GM12891 (cell line): ENCODE results near the gene HCFC1.
"Not testable (repeated sequence)": the region's sequence is repeated elsewhere in the genome, so short reads cannot be mapped to it uniquely, and the experiment has no call there.

Experiments used
- DNase-seq: peaks from one replicate; pipeline ENCODE4 v3.0.0; 2011; ENCODE audit warnings: low spot score; ENCODE audit not compliant: insufficient read length
- FAIRE-seq: peaks from 2 replicates; lab custom pipeline; 2011; peaks lifted over from hg19 to GRCh38; lab: Jason Lieb, UNC
- PAX5 ChIP-seq: IDR thresholded peaks from 2 replicates; pipeline ENCODE4 v1.6.1; 2011; ENCODE audit warnings: low read length, moderate library complexity, mild to moderate bottlenecking; ENCODE audit not compliant: insufficient read depth, severe bottlenecking
- POLR2A ChIP-seq: IDR thresholded peaks from 2 replicates; pipeline ENCODE4 v1.6.1; 2011; ENCODE audit warnings: low read depth, low read length, control low read depth
- POLR2AphosphoS5 ChIP-seq: IDR thresholded peaks from 2 replicates; pipeline ENCODE4 v1.6.1; 2011; ENCODE audit warnings: low read depth, low read length, control low read depth
- POU2F2 ChIP-seq: IDR thresholded peaks from 2 replicates; pipeline ENCODE4 v1.6.1; 2011; ENCODE audit warnings: low read depth, mild to moderate bottlenecking, control low read depth, low read length, moderate library complexity
- SPI1 ChIP-seq: IDR thresholded peaks from 2 replicates; pipeline ENCODE4 v1.6.1; 2011; ENCODE audit warnings: low read depth, low read length, control low read depth
- TAF1 ChIP-seq: IDR thresholded peaks from 2 replicates; pipeline ENCODE4 v1.6.1; 2011; ENCODE audit warnings: low read depth, low read length, control low read depth

Gene HCFC1

GRCh38 chrX:154010330-154011087 lies 38.9 kb upstream of the HCFC1 start:
- DNase-seq (no peak), FAIRE-seq (no peak)
- no peak for TF ChIP-seq POLR2A
- peak; percentile 15; the same call in 1 of the 2 replicates for TF ChIP-seq POLR2AphosphoS5

- DNase-seq (no peak), FAIRE-seq (peak; percentile 26)
Measured at GRCh38 chrX:154008521-154008920, 36.9 kb upstream of the HCFC1 start.

GRCh38 chrX:154006947-154007346 lies 35.3 kb upstream of the HCFC1 start:
- no peak for DNase-seq
- FAIRE-seq: no peak
- TF ChIP-seq TAF1: no peak
- TF ChIP-seq POLR2A: no peak
- no peak for TF ChIP-seq POLR2AphosphoS5
- no peak for TF ChIP-seq POU2F2
- no peak for TF ChIP-seq SPI1
- no peak for TF ChIP-seq PAX5

More at GRCh38 chrX:154008521-154008920, 36.9 kb upstream of the HCFC1 start:
- no peak for TF ChIP-seq SPI1
- no peak for TF ChIP-seq PAX5
- TF ChIP-seq POLR2A: no peak
- TF ChIP-seq TAF1: no peak
- no peak for TF ChIP-seq POU2F2
- no peak for TF ChIP-seq POLR2AphosphoS5

- no peak for FAIRE-seq
- no peak for DNase-seq
Measured at GRCh38 chrX:154004315-154004714, 32.7 kb upstream of the HCFC1 start.

GRCh38 chrX:154002215-154002719 lies 30.6 kb upstream of the HCFC1 start:
- TF ChIP-seq POLR2A (no peak), POU2F2 (no peak), POLR2AphosphoS5 (no peak), PAX5 (no peak), TAF1 (no peak), SPI1 (no peak)
- DNase-seq (no peak), FAIRE-seq (peak; percentile 69)

More at GRCh38 chrX:154004315-154004714, 32.7 kb upstream of the HCFC1 start:
- TF ChIP-seq TAF1 (no peak), PAX5 (no peak), SPI1 (no peak), POLR2AphosphoS5 (no peak), POU2F2 (no peak), POLR2A (no peak)

GRCh38 chrX:154000051-154000450 lies 28.4 kb upstream of the HCFC1 start:
- no peak for TF ChIP-seq POLR2A
- no peak for TF ChIP-seq PAX5
- no peak for TF ChIP-seq SPI1
- TF ChIP-seq TAF1: no peak
- TF ChIP-seq POU2F2: no peak
- TF ChIP-seq POLR2AphosphoS5: no peak
- FAIRE-seq (no peak), DNase-seq (no peak)

- no peak for DNase-seq
- TF ChIP-seq PAX5 (no peak), TAF1 (no peak), SPI1 (no peak), POLR2A (no peak), POU2F2 (no peak), POLR2AphosphoS5 (no peak)
- no peak for FAIRE-seq
Measured at GRCh38 chrX:153999359-154000037, 27.9 kb upstream of the HCFC1 start.

- FAIRE-seq (no peak), DNase-seq (no peak)
- TF ChIP-seq PAX5 (no peak), POU2F2 (no peak), TAF1 (no peak), POLR2A (no peak), SPI1 (no peak), POLR2AphosphoS5 (no peak)
Measured at GRCh38 chrX:153995504-153995903, 23.9 kb upstream of the HCFC1 start.

- not testable (repeated sequence) for DNase-seq, FAIRE-seq
Measured at GRCh38 chrX:153994398-153994797, 22.8 kb upstream of the HCFC1 start.

GRCh38 chrX:153993978-153994377 lies 22.4 kb upstream of the HCFC1 start:
- DNase-seq: no peak
- FAIRE-seq: no peak
- TF ChIP-seq PAX5 (no peak), POLR2AphosphoS5 (no peak), TAF1 (no peak), POLR2A (no peak), POU2F2 (no peak), SPI1 (no peak)
